HG03108 (cell line): ENCODE data around the gene OVAAL.

Experiments
- ATAC-seq: cut with Tn5 transposase; IDR thresholded peaks from one replicate; pipeline ENCODE4 v1.9.1; 2021; ENCODE audit warnings: moderate library complexity; ENCODE audit not compliant: unreplicated experiment

OVAAL gene

DNA sequence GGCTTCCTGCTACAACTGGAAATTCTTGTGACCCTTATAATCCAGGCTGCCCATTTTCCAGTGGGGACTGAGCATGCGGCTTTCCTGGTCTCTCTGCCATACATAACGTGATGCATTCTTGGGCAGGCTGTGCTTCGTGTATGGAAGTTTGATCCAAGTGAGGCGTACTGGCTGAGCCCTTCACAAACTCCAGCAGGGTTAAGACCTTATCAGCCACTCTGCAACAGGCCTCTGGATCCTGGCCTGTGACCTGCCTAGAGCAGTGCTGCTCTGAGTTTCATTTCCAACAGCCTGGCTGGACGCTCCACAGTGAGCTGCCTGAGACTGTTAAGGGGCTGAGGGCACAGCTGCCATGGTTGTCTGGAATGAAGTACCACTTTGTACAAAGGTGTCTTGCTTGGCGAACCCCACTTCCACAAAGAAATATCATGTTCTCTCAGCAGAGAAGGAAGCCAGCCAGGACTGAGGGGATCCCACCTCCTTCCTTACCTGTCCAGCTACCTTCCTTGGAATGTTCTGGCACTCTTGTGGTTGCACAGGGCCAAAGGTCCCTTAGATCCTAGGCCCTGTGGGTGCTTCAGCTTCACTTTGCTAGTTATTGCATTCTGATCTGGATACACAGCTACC is 44.6 kb downstream of the OVAAL start:
- ATAC-seq = no peak

DNA sequence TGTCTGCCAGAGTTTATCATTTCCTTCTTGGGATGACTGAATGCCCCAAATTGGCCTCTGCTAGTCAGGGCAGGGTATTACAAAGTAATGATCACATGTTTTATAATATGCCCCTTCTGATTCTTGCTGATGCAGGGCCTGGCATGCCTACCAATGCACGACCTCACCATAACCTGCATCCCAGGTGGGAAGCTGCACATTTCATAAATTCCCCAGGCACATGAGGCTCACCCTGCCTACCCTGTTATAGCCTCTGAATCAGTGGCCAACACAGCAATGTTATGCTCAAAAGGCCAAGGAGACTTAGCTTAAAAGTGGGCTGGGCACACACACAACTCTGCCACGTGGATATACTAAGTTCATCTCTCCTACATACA is 45.1 kb downstream of the OVAAL start:
- ATAC-seq = no peak

DNA sequence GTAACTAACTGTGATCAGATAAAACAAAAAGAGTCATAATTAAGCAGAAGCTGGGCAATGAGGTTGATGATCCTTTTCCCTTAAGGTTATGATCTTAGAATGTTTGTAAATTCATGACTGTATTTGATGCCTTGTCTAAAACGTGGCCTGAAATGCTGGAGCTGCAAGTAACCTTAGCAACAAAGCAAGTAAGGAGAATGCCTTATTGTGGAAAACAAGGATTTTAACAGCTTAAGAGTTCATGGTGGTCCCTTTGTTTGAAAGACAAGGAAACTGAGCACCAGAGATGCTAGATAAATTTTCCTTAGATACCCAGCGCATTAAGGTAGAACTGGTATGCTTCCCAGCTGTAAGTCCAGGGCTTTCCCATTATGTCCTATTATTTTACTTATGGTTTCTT is 47.4 kb downstream of the OVAAL start:
- ATAC-seq = no peak

DNA sequence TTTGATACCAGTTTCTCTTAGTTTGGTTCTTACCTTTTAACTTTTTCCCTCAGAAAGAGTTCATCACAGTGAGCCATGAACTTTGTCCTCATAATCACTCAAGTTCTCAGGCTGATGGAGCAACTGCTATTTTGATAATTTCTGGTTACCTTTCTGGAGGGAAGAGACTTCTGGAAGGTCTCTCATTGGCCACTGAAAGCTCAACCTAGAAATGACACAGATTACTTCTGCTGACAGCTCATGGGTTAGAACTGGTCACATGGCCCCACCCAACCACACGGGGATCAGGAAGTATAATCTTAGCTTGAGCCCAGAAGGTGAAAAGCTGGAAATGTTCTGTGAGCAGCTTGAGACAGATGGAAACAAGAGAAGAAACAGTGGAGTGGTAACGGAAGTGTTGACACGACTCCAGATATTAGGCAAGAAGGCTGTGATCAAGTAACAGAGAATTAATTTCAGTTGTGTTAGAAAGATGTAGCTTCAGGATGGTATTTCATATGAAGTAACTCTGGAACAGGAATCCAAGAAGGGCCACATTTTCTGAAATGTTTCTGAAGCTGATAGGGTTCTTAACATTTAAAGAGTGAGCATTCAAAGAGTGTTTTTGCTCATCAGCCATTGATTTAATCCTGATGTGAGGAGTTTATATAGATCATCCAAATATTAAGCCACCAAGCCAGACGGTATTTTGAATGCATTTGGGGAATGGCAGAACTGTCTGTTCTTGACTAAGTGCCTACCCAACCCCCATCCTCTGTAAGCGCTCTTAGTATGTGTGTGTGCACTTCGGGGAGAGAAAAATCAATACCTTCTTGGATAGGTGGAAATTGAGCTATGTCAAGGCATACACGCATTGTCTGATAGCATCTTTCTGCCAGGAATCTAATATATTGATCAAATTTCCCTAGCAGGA is 51.1 kb downstream of the OVAAL start:
- ATAC-seq = no peak

DNA sequence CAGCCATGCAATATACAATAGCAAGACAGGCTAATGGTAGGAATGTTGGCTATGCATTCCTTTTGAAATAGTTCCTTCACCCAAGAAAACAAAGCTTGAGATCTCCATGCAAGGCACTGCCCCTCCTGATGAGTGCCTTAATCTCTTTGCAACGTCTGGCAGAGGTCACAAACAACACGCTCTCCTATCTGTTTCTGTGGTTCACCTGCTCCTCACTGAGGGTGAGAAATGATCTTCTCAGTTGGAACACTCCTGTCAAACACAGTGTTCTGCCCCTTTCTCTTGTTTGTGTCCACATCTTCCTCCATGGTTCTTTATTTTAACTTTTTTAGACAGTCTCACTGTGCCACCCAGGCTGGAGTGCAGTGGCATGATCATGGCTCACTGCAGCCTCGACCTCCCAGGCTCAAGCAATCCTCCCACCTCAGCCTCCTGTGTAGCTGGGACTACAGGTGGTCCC is 51.8 kb downstream of the OVAAL start:
- ATAC-seq = no peak

DNA sequence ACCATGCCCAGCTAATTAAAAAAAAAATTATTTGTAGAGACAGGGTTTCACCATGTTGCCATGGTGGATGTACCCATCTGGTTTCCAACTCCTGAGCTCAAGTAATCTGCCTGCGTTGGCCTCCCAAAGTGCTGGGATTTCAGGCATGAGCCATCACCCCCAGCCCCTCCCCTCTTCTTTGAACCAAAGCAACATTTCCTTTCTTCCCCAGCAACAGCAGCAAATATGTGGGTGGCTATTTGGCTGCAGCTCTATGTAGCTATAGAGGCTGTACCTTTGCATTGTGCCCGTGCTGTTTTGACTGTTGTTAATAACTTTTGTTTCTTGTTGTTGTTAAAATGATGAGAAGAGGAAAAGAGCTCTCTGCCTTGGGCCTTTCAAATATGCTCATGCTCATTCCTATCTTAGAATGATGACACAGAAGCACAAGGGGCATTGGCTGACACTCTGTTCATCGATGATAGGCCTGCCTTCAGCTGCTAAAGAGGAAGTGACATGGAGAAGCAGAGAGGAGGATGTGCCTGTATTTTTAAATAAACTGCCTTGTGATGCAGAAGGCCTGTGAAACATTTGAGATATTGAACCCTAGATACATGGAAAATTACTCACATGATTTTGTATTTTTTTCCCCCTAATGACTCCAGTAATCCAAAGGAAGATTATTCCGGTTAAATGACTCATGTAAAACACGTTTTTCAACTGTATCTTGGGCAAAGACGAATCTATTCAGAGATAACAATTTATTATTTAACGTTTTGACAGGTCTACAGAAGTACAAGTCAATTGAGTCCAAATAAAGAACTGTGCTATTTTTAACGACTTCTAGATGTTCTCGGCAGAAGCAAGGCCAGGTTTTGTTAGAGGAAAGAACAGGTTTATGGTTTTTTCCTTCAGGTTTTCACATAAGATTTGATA is 52.5 kb downstream of the OVAAL start:
- ATAC-seq = no peak

DNA sequence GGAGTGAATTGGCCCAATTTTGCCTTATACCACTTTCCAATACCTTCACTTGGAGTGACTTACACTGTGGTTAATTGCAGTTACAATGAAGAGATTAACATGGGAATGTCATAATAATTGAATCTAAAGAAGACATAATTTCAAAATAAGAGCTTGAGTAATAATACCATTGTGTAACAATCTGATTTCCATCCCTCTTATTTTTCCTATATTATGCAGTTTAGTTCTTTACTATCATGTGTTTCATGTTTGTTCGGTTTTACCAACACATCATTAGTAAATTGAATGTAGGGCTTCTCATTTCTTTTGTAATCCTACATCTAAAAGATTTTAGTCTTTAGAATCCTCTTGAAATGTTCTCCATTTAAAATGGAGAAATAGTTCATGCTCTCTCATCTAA is 53.9 kb downstream of the OVAAL start:
- no peak for ATAC-seq

DNA sequence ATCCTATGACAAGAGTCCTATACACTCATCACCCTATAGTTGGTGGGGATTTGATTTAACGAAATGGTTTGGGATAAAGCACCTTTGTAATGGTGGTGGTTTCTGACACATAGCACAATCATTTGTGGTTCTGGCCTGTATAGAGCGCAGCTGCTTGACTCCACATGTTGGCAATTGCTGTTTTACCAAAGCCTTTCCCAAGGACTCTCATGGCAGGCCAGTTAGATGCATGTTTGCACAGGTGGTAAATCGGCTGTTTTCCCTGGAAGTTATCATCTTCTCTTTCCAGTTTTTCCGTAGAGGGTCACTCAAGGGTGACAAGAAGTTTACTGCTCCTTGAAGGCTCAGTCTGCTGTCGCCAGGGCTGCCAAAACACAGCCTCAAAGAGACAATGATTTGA is 56.0 kb downstream of the OVAAL start:
- no peak for ATAC-seq

DNA sequence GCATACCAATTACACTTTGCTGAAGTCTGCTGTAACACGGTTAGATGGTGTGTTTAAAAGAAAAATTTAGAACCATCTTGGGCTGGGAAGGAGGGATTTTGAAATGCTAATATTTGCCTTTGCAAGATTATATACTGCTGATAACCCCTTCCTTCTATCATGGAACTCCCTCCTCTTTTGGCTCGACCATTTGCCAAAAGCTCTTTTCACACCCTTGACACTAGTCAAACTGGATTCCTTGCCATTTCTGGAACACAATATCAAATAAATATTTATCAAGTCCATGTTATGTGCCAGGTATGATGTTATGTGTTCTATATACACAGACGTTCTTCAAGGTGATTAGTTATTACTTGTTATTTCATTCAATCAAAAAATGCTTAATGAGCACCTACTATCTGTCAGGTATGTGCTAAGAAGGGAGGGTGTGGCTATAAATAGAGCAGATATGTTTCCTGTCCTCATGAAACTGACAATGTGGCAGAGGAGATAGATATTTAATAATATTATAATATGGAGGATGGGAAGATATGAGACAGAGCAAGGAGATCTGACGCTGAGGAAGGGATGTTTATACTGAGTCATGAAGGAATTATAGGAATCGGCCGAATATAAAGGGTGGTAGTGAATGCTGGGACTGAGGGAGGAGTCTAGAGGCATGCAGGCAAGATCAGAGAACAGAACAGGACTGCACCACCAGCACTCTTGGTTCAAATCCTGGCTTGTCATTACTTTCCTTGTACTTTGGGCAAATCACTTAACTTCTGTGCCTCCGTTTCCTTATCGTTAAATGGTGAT is 56.9 kb downstream of the OVAAL start:
- ATAC-seq = no peak
